ENCODE results near the gene HYAL3.

DNA sequence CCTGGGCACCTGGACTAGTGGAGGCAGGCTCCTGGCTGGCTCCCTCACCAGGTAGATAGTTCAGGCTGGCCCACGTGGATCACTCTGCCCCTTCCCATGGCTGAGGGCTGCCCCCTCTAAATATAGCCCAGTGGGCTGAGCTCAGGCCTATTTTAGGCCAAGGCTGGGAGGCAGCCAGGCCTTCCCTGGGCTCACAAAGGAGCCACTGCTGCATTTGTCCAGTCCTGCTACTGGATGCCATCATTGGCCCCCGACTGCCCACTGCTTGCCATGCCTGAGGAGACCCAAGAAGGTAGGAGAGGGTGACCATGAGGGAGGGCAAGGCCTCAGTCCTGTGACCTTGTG lies 20.4 kb downstream of the HYAL3 start, which contains the start of gene LSMEM2:
- TF ChIP-seq, protein P1, sequence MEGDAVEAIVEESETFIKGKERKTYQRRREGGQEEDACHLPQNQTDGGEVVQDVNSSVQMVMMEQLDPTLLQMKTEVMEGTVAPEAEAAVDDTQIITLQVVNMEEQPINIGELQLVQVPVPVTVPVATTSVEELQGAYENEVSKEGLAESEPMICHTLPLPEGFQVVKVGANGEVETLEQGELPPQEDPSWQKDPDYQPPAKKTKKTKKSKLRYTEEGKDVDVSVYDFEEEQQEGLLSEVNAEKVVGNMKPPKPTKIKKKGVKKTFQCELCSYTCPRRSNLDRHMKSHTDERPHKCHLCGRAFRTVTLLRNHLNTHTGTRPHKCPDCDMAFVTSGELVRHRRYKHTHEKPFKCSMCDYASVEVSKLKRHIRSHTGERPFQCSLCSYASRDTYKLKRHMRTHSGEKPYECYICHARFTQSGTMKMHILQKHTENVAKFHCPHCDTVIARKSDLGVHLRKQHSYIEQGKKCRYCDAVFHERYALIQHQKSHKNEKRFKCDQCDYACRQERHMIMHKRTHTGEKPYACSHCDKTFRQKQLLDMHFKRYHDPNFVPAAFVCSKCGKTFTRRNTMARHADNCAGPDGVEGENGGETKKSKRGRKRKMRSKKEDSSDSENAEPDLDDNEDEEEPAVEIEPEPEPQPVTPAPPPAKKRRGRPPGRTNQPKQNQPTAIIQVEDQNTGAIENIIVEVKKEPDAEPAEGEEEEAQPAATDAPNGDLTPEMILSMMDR (conservative IDR thresholded peaks at IDR 0.05): no peak
- no peak for TF ChIP-seq EZH2 (IDR thresholded peaks at IDR 0.05; ENCODE audit: low read depth)

Data from PC-9 (cell line).